ENCODE measurements around the gene MIF. TPM values are rescaled to one million over a fixed set of nuclear protein-coding genes. Genes with fewer than 3 reads are reported as not detected.

MIF gene
- total RNA-seq = 100 to 1,000 TPM; 342 to 807 (median 472) TPM

- Histone ChIP-seq H3K4me1 (peaks cover 13 to 30% of the 10 kb centered on the region in 2 donors), H3K36me3 (peaks cover 9 to 11% of the 10 kb centered on the region in 2 donors), H3K27me3 (no peaks in the 10 kb centered on the region), H3K4me3 (replicated peaks in 1 of 3) (peak within 1 kb of the TSS; percentile 46 to 92 (median 57)), H3K27ac (peak within 1 kb of the TSS; percentile 94 to 98 (median 96)), H3K9me3 (no peaks in the 10 kb centered on the region)
- WGBS, 2 donors = 0 to 1% methylated on average over 3 to 34 of the region's 72 CpGs
- DNase-seq = peak; percentile 95
- intact Hi-C loops (cut with DNase I) = no loop called here
- TF ChIP-seq CTCF (IDR thresholded peaks at IDR 0.05) (peak; percentile 32 to 75 (median 65)), POLR2A (IDR thresholded peaks at IDR 0.05) (peak; percentile 94 to 98)
Observed at GRCh38 chr22:23893945-23894709, at the start of gene MIF. TSS of gene MIF (plus strand) at chr22:23894383. CDS start at chr22:23894475, 92 bp downstream.

- no peaks in the 10 kb centered on the region for H3K9me3 ChIP-seq
- peak overlapping the region in 2 of 3 donors; percentile 58 to 69 for H3K27ac ChIP-seq
- intact Hi-C loops (cut with DNase I) = loop anchor here (5.0 to 10.0 kb wide), 3 partner anchors 57 to 300 kb away; partner anchors contain the start of genes CHCHD10 and SMARCB1
- H3K27me3 ChIP-seq = no peaks in the 10 kb centered on the region
- DNase-seq = no peak
- H3K4me3 ChIP-seq (replicated peaks in 1 of 3) = no peak overlapping the region
- TF ChIP-seq CTCF (IDR thresholded peaks at IDR 0.05) (no peak), POLR2A (IDR thresholded peaks at IDR 0.05) (no peak)
- H3K36me3 ChIP-seq = no peaks in the 10 kb centered on the region
- H3K4me1 ChIP-seq = peaks cover 10 to 28% of the 10 kb centered on the region in 2 donors
- WGBS, 2 donors = 79% methylated on average over 8 of the region's 8 CpGs
Observed at GRCh38 chr22:23844739-23845202, 49.4 kb upstream of the MIF start.

GRCh38 chr22:23845265-23846080 is 48.7 kb upstream of the MIF start:
- TF ChIP-seq CTCF (IDR thresholded peaks at IDR 0.05) (no peak), POLR2A (IDR thresholded peaks at IDR 0.05) (no peak)
- peak overlapping the region in 2 of 3 donors; percentile 58 to 69 for H3K27ac ChIP-seq
- H3K27me3 ChIP-seq = no peaks in the 10 kb centered on the region
- H3K4me1 ChIP-seq = peaks cover 10 to 30% of the 10 kb centered on the region in 2 donors
- WGBS, 2 donors = 73 to 82% methylated on average over 9 of the region's 9 CpGs
- no peak overlapping the region for H3K4me3 ChIP-seq (replicated peaks in 1 of 3)
- H3K36me3 ChIP-seq = no peaks in the 10 kb centered on the region
- no peak for DNase-seq
- intact Hi-C loops (cut with DNase I) = loop anchor here (5.0 to 10.0 kb wide), 2 partner anchors 78 to 301 kb away; partner anchors contain the start of gene CHCHD10
- H3K9me3 ChIP-seq = no peaks in the 10 kb centered on the region

GRCh38 chr22:23846081-23846469 is 48.1 kb upstream of the MIF start:
- no peak for DNase-seq
- Histone ChIP-seq H3K4me3 (replicated peaks in 1 of 3) (no peak overlapping the region), H3K27me3 (no peaks in the 10 kb centered on the region), H3K27ac (peak overlapping the region in 1 of 3 donors; percentile 69), H3K4me1 (peaks cover 10 to 30% of the 10 kb centered on the region in 2 donors), H3K36me3 (no peaks in the 10 kb centered on the region), H3K9me3 (no peaks in the 10 kb centered on the region)
- WGBS, 2 donors = 85 to 92% methylated on average over 6 to 7 of the region's 7 CpGs
- TF ChIP-seq CTCF (IDR thresholded peaks at IDR 0.05) = no peak
- no peak for TF ChIP-seq POLR2A (IDR thresholded peaks at IDR 0.05)
- intact Hi-C loops (cut with DNase I) = loop anchor here (5.0 to 10.0 kb wide), 2 partner anchors 79 to 301 kb away; partner anchors contain the start of gene CHCHD10

Measured in thyroid gland (tissue), 4 donors.